Measurements from ENCODE around the gene STAU1.
"Not testable (repeated sequence)": the region's sequence is repeated elsewhere in the genome, so short reads cannot be mapped to it uniquely, and the experiment has no call there.

Gene STAU1

DNA sequence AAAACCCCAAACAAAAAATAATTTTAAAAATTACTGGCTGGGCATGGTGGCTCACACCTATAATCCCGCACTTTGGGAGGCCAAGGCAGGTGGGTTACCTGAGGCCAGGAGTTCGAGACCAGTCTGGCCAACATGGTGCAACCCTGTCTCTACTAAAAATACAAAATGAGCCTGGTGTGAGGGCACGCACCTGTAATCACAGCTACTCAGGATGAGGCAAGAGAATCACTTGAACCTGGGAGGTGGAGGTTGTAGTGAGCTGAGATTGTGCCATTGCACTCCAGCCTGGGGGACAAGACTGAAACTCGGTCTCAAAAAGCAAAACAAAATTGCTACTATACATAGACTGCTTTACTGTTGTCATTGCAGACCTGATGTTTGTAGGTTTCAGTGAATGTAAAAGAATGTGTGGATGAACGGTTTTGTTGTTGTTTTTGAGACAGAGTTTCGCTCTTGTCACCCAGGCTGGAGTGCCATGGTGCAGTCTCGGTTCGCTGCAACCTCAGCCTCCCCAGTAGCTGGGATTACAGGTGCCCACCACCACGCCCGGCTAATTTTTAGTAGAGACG lies 83.1 kb downstream of the STAU1 start:
- H3K4me1 Mint-ChIP-seq: peaks cover 17% of the 10 kb centered on the region
- not testable (repeated sequence) for DNase-seq (ENCODE audit: low spot score in 2 of 2); H3K4me3 Mint-ChIP-seq; H3K27ac Mint-ChIP-seq; ATAC-seq (ENCODE audit: low read depth); H3K9me3 Mint-ChIP-seq; H3K27me3 Mint-ChIP-seq
- H3K36me3 Mint-ChIP-seq: peaks cover 18% of the 10 kb centered on the region

DNA sequence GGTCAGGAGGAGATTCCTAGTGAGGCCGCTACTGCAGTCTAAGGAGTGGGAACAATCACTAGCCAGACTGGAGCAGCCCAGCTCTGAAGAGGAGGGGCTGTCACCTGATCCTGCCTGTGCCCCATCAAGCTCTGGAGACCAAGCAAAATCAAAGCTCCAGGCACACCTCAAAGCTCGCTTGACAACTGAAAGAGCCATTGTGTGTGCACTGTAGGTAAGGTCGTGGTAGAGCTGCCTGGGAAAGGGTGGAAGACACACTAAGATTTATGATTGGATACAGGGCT lies 83.8 kb downstream of the STAU1 start:
- Mint-ChIP-seq H3K9me3 (no peaks in the 10 kb centered on the region), H3K4me1 (peaks cover 17% of the 10 kb centered on the region), H3K27me3 (no peaks in the 10 kb centered on the region), H3K27ac (peak overlapping the region; percentile 50), H3K36me3 (peaks cover 14% of the 10 kb centered on the region), H3K4me3 (no peak overlapping the region)
- no peak for DNase-seq (ENCODE audit: low spot score in 2 of 2)
- no peak for ATAC-seq (ENCODE audit: low read depth)

GRCh38 chr20:49103647-49104364 lies 84.3 kb downstream of the STAU1 start:
- ATAC-seq (ENCODE audit: low read depth): no peak
- Mint-ChIP-seq H3K36me3 (peaks cover 16% of the 10 kb centered on the region), H3K27ac (peak overlapping the region; percentile 50), H3K4me1 (peaks cover 20% of the 10 kb centered on the region), H3K27me3 (no peaks in the 10 kb centered on the region), H3K9me3 (no peaks in the 10 kb centered on the region), H3K4me3 (no peak overlapping the region)
- DNase-seq (ENCODE audit: low spot score in 2 of 2): no peak

DNA sequence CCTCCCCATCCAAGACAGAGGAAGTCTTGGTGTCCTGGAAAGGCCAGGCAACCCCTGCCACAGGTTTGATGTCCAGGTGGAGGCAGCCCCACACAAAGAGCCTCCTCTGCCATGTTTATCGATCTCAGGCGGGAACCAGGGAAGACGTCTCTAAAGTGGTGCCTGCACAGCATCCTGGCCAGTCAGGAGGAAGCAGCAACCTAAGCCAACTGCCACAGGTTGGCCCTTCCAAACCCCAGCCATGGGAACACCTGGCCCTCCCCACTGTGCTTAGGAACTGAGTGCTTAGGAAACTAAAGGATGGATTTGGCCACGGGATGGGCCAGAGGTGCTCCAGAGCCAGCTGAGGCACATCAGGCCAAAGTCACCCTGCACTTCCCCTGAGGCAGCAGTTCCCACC lies 85.1 kb downstream of the STAU1 start:
- ATAC-seq (ENCODE audit: low read depth): no peak
- Mint-ChIP-seq H3K9me3 (no peaks in the 10 kb centered on the region), H3K27me3 (no peaks in the 10 kb centered on the region), H3K36me3 (peaks cover 12% of the 10 kb centered on the region), H3K27ac (peak overlapping the region; percentile 50), H3K4me1 (peaks cover 18% of the 10 kb centered on the region), H3K4me3 (no peak overlapping the region)
- DNase-seq (ENCODE audit: low spot score in 2 of 2): no peak

GRCh38 chr20:49100972-49101371 lies 87.2 kb downstream of the STAU1 start:
- Mint-ChIP-seq H3K9me3 (no peaks in the 10 kb centered on the region), H3K4me1 (peaks cover 14% of the 10 kb centered on the region), H3K36me3 (peaks cover 20% of the 10 kb centered on the region), H3K4me3 (peak overlapping the region; percentile 0), H3K27ac (peak overlapping the region; percentile 87), H3K27me3 (no peaks in the 10 kb centered on the region)
- ATAC-seq (ENCODE audit: low read depth) (peak; percentile 94), DNase-seq (ENCODE audit: low spot score in 2 of 2) (no peak)

- H3K9me3 Mint-ChIP-seq; ATAC-seq (ENCODE audit: low read depth); DNase-seq (ENCODE audit: low spot score in 2 of 2); H3K27me3 Mint-ChIP-seq: not testable (repeated sequence)
- peak overlapping the region; percentile 87 for H3K27ac Mint-ChIP-seq
- H3K4me1 Mint-ChIP-seq: peaks cover 14% of the 10 kb centered on the region
- peaks cover 22% of the 10 kb centered on the region for H3K36me3 Mint-ChIP-seq
- peak overlapping the region; percentile 27 for H3K4me3 Mint-ChIP-seq
Measured at GRCh38 chr20:49100292-49100691, 87.8 kb downstream of the STAU1 start.

DNA sequence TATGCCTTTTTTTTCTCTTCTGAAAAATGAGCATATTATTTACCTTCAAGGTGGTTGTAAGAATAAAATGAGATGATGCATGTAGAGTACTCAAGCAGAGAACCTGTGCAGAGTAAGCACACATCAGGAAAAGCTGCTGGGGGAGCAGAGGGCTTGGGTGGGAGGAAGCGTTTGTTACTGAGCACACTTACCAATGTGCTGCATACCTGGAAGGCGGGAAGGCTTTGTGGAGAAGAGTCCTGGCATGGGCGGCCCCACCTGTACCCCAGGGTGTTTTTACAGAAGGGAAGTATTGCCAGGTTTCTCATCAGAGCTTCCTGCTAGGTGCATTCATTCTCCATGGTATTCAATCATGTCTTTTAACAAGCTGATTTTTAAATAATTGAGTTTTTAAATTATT lies 89.1 kb downstream of the STAU1 start:
- Mint-ChIP-seq H3K27ac (peak overlapping the region; percentile 11), H3K4me3 (no peak overlapping the region), H3K36me3 (peaks cover 27% of the 10 kb centered on the region), H3K4me1 (peaks cover 14% of the 10 kb centered on the region), H3K27me3 (no peaks in the 10 kb centered on the region), H3K9me3 (no peaks in the 10 kb centered on the region)
- no peak for ATAC-seq (ENCODE audit: low read depth)
- no peak for DNase-seq (ENCODE audit: low spot score in 2 of 2)

- H3K4me3 Mint-ChIP-seq: no peak overlapping the region
- no peak overlapping the region for H3K27ac Mint-ChIP-seq
- no peak for ATAC-seq (ENCODE audit: low read depth)
- no peaks in the 10 kb centered on the region for H3K9me3 Mint-ChIP-seq
- H3K4me1 Mint-ChIP-seq: peaks cover 12% of the 10 kb centered on the region
- peaks cover 26% of the 10 kb centered on the region for H3K36me3 Mint-ChIP-seq
- no peak for DNase-seq (ENCODE audit: low spot score in 2 of 2)
- no peaks in the 10 kb centered on the region for H3K27me3 Mint-ChIP-seq
Measured at GRCh38 chr20:49098136-49098535, 90.0 kb downstream of the STAU1 start.

DNA sequence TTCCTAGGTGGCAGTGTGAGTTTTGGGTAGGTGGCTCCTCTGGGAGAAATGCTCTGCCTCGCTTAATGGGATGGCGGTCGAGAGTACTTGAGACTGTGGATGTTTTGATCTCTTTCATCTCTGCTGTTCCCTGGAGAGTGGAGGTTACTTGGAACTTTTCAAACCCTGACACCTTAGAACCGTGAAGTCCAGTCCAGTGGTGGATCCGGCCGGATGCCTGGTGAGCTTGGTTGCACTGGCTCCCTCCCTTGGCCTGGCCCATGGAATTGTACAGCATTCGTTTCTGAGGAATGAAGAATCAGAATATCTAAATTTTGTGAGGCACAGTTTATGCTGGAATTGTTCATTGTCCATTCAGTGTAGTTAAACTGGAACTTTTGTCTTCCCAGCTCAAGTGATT lies 91.0 kb downstream of the STAU1 start:
- peaks cover 12% of the 10 kb centered on the region for H3K4me1 Mint-ChIP-seq
- H3K4me3 Mint-ChIP-seq: no peak overlapping the region
- no peak for DNase-seq (ENCODE audit: low spot score in 2 of 2)
- no peaks in the 10 kb centered on the region for H3K27me3 Mint-ChIP-seq
- no peaks in the 10 kb centered on the region for H3K9me3 Mint-ChIP-seq
- H3K27ac Mint-ChIP-seq: no peak overlapping the region
- peaks cover 23% of the 10 kb centered on the region for H3K36me3 Mint-ChIP-seq
- ATAC-seq (ENCODE audit: low read depth): no peak

DNA sequence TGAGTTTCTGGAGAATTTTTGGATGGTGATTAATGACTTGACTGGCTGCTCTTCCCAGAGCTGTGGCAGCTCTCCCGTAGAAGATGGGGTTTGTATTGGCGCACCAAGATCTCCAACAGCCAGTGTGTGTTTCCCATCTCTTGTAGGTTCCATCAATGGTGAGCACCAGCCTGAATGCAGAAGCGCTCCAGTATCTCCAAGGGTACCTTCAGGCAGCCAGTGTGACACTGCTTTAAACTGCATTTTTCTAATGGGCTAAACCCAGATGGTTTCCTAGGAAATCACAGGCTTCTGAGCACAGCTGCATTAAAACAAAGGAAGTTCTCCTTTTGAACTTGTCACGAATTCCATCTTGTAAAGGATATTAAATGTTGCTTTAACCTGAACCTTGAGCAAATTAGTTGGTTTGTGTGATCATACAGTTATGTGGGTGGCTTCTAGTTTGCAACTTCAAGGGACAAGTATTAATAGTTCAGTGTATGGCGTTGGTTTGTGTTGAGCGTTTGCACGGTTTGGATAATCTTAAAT lies 91.9 kb downstream of the STAU1 start:
- H3K9me3 Mint-ChIP-seq: no peaks in the 10 kb centered on the region
- H3K27me3 Mint-ChIP-seq: no peaks in the 10 kb centered on the region
- no peak overlapping the region for H3K27ac Mint-ChIP-seq
- peaks cover 21% of the 10 kb centered on the region for H3K36me3 Mint-ChIP-seq
- DNase-seq (ENCODE audit: low spot score in 2 of 2) (no peak), ATAC-seq (ENCODE audit: low read depth) (no peak)
- H3K4me1 Mint-ChIP-seq: peaks cover 10% of the 10 kb centered on the region
- H3K4me3 Mint-ChIP-seq: no peak overlapping the region

- H3K4me3 Mint-ChIP-seq: no peak overlapping the region
- H3K4me1 Mint-ChIP-seq: no peaks in the 10 kb centered on the region
- peaks cover 23% of the 10 kb centered on the region for H3K36me3 Mint-ChIP-seq
- ATAC-seq (ENCODE audit: low read depth) (no peak), DNase-seq (ENCODE audit: low spot score in 2 of 2) (no peak)
- no peaks in the 10 kb centered on the region for H3K27me3 Mint-ChIP-seq
- no peaks in the 10 kb centered on the region for H3K9me3 Mint-ChIP-seq
- H3K27ac Mint-ChIP-seq: no peak overlapping the region
Measured at GRCh38 chr20:49091762-49092161, 96.4 kb downstream of the STAU1 start.

- no peak overlapping the region for H3K4me3 Mint-ChIP-seq
- no peaks in the 10 kb centered on the region for H3K4me1 Mint-ChIP-seq
- H3K27ac Mint-ChIP-seq: no peak overlapping the region
- H3K36me3 Mint-ChIP-seq: peaks cover 20% of the 10 kb centered on the region
- no peaks in the 10 kb centered on the region for H3K9me3 Mint-ChIP-seq
- H3K27me3 Mint-ChIP-seq: no peaks in the 10 kb centered on the region
- DNase-seq (ENCODE audit: low spot score in 2 of 2) (no peak), ATAC-seq (ENCODE audit: low read depth) (no peak)
Measured at GRCh38 chr20:49091104-49091503, 97.0 kb downstream of the STAU1 start.

- not testable (repeated sequence) for H3K4me3 Mint-ChIP-seq; H3K9me3 Mint-ChIP-seq; ATAC-seq (ENCODE audit: low read depth); DNase-seq (ENCODE audit: low spot score in 2 of 2); H3K27me3 Mint-ChIP-seq; H3K4me1 Mint-ChIP-seq; H3K27ac Mint-ChIP-seq
- H3K36me3 Mint-ChIP-seq: peaks cover 30% of the 10 kb centered on the region
Measured at GRCh38 chr20:49082295-49082694, 105.8 kb downstream of the STAU1 start.

- Mint-ChIP-seq H3K27me3 (no peaks in the 10 kb centered on the region), H3K36me3 (peaks cover 22% of the 10 kb centered on the region), H3K27ac (no peak overlapping the region), H3K9me3 (no peaks in the 10 kb centered on the region), H3K4me1 (no peaks in the 10 kb centered on the region), H3K4me3 (no peak overlapping the region)
- no peak for ATAC-seq (ENCODE audit: low read depth)
- DNase-seq (ENCODE audit: low spot score in 2 of 2): no peak
Measured at GRCh38 chr20:49078310-49078709, 109.8 kb downstream of the STAU1 start.

DNA sequence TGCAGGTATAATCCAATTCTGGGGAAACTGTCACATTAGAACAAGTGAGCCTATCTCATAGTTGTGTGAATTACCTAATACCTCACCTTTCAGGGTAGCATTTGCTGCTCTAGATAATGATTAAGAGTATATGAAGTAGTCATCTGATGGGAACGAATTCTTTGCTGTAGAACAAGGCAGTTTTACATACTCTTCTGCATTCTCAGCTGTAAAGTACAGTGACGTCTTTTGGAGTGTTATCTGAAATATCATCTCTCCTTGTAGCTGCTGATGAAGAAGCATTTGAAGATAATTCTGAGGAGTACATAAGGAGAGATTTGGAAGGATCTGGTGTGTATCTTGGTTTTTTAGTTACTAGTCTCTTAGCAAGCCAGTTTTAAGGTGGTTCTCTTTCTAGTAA lies 113.6 kb downstream of the STAU1 start:
- DNase-seq (ENCODE audit: low spot score in 2 of 2): no peak
- no peak for ATAC-seq (ENCODE audit: low read depth)
- Mint-ChIP-seq H3K9me3 (no peaks in the 10 kb centered on the region), H3K27ac (peak overlapping the region; percentile 18), H3K27me3 (no peaks in the 10 kb centered on the region), H3K36me3 (peaks cover 24% of the 10 kb centered on the region), H3K4me3 (no peak overlapping the region), H3K4me1 (no peaks in the 10 kb centered on the region)

Measured in memory B cell (primary cell).